ENCODE measurements around the gene FTCD.
"Not testable (repeated sequence)": the region's sequence is repeated elsewhere in the genome, so short reads cannot be mapped to it uniquely, and the experiment has no call there.

Gene FTCD

DNA sequence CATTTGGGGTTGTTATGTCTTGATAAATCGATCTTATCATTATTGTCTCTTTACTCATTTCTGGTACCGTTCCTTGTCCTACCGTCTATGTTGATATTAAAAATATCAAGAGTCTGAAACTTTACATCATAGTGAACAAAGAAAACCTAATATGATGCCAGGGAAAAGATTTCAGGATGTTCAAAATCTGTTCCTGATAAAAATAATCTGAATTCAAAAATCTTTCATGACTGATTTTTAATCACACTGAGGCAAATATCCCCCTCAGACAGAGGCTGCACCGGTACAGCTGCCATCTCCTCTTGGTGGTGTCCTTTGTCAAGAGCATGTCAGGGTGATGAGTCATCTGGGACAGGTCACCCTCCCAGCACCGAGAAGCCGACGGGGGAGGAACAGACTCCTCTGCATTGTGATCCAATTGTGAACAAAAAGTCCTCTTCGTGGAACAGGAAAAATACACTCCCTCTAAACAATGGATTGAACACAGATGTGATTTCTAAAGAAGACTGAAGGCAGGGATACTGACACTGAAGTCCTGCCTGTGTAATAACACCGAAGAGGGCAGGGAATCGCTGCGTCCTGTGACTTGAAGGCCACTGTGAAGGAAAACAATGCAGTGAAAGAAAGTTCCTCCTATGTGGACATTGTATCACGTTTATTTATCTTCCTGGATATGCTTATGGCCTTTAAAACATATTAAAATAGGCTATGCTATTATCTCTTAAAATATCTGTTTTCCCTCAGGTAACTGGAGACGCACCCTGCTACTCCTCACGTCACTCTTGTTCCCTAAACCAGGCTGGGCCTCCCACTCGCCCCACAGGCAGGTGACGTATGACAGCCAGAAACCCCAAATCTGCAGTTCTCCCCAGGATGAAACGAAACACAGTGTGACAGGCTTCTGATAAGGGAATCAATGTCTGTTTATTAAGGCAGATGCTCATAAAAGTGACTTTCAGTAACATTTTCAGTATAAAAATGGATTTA, 33.1 kb upstream of the FTCD start:
- no peak for DNase-seq (ENCODE audit: low read depth in 2 of 2)

DNA sequence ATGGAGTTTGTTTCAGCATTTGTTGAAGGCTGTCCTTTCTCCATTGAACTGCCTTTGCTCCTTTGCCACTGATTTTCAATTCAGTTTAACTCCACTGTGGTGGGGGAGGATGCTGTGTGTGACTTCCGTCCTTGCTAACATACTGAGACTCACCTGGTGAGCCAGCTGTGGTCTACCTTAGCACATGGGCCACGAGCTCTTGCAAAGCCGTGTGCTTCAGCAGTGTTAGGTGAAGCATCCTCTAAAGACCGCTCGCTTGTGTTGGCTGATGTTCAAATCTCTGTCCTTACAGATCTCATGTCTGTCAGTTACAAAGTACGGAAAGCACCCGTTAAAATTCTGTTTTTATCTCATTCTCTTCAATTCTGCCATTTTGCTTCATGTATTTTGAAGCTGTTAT, 32.4 kb upstream of the FTCD start:
- DNase-seq (ENCODE audit: low read depth in 2 of 2): no peak

DNA sequence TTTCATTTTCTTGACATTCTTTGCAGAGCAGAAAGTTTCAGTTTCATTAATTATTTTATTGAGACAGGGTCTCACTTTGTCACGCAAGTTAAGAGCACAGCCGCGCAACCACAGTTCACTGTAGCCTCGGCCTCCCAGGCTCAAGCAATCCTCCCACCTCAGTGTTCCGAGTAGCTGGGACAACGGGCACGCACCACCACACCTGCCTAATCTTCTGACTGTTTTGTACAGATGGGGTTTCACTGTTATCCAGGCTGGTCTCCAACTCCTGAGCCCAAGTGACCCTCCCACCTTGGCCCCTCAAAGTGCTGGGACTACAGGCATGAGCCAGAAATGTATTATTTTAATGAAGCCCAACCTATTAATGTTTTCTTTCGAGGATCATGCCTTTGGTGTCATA, 31.9 kb upstream of the FTCD start:
- DNase-seq (ENCODE audit: low read depth in 2 of 2): no peak

DNA sequence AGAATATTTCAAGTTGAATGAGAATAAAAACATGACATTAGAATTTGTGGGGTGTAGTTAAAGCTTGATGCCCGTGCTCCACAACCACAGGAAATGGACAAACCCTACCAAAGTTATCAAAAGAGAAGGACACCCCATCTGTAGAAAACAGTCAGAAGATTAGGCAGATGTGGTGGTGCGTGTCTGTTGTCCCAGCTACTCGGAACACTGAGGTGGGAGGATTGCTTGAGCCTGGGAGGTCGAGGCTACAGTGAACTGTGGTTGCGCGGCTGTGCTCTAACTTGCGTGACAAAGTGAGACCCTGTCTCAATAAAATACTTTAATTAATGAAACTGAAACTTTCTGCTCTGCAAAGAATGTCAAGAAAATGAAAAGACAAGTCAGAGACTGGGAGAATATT, 30.3 kb upstream of the FTCD start:
- DNase-seq (ENCODE audit: low read depth in 2 of 2): no peak

DNA sequence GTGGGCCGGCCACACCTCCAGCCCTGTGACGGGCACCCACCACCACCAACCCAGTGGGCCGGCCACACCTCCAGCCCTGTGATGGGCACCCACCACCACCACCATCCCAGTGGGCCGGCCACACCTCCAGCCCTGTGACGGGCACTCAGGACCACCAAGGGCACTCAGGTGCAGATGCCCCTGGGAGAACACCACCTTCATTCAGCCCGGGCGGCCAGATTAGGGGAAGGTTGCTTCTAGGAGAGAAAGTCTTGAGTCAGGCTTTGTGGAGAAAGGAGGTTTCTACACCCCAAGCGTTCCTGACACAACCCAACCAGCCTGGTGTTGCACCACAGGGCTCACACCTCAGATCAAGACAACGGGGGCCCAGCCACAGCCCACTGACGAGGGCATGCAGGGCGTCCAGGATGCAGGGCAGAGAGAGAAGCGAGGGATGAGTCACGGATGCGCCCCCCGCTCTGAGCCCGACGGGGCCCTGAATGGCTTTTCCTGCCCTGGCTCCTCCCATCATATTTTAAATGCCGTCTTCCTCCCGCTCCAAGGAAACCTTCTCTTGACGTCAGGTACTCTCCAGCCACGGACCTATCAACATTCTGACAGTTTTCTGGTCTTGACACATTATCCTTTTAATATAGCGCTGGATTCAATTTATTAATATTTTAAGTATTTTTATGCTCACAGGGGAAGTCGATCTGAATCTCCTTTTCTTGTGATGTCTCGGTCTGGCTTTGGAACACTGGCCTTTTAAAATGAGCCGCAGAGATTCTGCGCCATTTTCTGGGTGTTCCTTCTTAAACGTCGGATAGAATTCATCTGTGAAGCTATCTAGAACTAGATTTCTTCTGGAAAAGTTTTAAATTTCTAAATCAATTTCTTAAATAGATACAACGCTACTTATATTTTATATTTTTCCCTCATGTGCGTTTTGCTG, 29.5 kb upstream of the FTCD start:
- peak; percentile 51 to 75 for DNase-seq (ENCODE audit: low read depth in 2 of 2)

DNA sequence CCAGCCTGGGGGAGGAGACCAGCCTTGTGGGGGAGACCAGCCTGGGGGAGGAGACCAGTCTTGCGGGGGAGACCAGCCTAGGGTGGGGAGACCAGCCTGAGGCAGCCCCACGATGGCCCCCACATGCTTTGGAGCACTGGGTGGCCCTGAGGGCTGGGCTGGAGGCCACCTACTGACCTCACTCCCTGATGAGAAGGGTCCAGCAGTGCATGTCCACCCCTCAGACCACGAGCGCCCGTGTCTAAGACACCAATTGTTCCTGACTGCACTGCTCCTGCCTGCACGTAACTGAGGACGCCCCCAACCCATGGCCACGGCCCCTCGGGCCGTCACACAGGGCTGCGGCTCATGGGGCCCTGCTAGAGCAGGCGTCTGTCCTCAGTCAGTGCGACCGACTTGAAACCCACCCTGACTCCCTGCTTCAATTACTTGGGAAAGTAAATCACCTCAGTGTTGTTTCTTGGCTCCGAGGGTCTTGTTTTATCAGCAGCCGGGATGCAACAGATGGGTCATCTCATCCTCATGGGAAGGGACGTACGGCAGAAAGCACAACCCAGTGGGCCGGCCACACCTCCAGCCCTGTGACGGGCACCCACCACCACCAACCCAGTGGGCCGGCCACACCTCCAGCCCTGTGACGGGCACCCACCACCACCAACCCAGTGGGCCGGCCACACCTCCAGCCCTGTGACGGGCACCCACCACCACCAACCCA, 28.7 kb upstream of the FTCD start, which contains the start of gene SPATC1L:
Gene SPATC1L, minus strand, starts transcription at position 550 of the 715 bp plus-strand sequence. CDS start 1,643 bp downstream, outside the sequence.
- peak; percentile 22 to 44 for DNase-seq (ENCODE audit: low read depth in 2 of 2)

DNA sequence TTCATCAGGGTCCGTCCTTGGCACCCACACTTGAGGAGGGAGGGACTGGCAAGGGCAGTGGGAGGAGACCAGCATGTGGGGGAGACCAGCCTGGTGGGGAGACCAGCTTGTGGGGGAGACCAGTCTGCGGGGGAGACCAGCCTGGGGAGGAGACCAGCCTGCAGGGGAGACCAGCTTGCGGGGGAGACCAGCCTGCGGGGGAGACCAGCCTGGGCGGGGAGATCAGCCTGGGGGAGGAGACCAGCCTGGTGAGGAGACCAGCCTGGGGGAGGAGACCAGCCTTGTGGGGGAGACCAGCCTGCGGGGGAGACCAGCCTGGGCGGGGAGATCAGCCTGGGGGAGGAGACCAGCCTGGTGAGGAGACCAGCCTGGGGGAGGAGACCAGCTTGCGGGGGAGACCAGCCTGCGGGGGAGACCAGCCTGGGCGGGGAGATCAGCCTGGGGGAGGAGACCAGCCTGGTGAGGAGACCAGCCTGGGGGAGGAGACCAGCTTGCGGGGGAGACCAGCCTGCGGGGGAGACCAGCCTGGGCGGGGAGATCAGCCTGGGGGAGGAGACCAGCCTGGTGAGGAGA, 28.0 kb upstream of the FTCD start:
- DNase-seq (ENCODE audit: low read depth in 2 of 2): not testable (repeated sequence)

DNA sequence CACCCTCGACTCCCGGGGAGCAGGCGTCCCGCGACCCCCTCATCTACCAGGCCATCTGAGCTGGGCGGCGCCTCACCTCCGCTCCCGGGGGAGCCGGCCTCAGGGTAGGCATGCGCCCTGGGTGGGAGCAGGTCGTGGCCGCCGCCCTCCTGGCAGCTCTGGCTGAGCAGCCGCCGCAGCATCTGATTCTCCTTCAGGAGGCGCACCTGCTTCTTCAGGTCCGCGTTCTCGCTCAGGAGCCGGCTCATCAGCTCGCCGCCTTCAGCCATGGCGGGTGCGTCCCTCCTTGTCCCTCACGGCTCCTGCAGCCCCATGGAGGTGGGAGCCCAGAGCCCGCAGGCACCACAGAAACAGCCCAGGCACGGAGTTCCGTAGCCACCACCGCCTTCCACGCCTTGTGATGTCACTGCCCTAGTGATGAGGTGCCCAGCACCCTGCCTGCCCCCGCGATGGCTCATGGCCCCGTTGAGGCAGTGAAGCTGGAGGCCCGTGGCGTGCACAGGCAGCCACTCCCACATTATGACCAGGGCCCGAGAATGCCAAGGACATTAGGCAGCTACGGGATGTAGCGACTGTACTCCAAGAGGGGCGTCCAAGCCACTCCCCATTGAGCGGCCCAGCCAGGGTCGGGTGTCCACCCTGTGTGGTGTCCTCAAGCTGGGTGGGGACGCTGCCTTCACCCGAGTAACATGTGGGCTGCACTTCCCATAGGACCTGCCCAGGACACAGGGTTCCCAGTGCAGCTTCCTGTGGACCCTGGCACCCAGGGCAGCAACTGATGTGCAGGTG, 27.4 kb upstream of the FTCD start:
- no peak for DNase-seq (ENCODE audit: low read depth in 2 of 2)

DNA sequence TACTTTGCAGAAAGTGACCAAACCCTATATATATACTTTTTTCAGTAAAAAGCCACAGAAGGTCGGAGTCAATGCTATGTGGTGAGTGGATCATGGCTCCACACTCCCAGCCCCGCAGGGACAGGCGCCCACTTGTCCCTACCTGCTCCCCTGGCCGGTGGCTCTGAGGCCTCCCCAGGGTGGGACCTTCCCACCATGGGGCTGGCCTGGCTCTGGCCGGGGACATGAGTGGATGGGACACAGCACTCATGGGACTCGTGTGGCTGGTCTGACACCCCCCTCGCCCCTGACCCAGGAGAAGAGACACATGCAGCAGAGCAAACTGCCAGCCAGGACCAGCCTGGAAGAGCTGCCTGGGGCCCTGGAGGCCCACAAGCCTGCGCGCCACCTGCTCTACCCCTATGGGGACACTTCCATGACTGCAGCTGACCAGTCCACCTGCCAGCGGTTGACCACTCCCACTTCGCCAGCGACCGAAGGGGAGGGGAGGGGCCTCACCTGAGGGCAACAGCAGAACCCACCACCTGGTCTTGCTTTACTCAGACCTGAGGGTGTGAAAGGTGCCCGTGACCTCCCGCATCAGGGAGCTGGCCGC, 26.7 kb upstream of the FTCD start:
- no peak for DNase-seq (ENCODE audit: low read depth in 2 of 2)

DNA sequence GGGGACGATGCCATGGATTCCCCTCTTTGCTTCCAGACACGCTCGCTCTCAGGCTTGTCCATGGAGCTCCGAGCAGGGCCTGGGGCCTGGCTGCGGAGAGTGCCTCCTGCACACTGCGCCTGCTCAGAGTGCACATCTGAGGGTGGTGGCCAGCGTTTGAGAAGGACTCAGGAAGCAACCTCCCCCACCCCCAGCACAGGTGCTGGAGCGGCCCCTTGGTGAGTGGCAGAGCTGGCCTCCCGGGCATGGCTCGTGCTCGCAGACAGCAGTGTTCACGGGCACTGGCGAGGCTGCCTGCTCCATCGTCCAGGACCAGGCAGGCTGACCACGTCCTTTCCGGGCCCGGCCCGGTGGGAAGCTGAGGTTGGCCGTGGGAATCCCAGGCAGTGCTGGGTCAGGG, 26.1 kb upstream of the FTCD start:
- DNase-seq (ENCODE audit: low read depth in 2 of 2): no peak

DNA sequence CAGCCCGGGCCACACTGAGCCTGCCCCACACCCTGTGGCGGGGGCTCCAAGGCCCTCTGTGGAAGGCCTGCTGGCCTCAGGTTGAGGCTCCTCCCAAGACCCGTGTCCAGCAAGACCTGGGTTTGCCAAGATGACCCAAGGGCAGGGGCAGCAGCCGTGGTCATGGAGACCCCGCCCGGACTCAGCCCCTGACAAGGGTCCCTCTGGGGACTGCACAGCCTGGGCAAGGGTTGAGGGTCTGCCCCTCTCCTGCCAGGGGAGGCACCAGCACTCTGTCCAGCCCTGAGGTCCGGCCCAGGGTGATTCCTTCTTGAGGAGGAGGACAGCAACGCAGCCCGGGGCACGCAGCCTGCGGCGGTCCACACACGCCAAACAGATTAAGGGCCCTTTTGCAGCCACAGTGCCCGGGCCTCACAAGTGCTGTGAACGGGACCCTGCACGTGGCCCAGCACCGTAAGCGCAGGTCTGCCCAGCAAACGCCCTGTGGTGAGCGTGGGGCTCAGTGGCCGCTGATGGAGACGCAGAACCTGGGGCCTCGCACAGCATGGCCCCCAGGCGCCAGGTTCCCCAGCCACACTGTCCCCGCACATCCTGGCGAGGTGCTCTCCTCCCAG, 25.5 kb upstream of the FTCD start:
- DNase-seq (ENCODE audit: low read depth in 2 of 2): no peak

DNA sequence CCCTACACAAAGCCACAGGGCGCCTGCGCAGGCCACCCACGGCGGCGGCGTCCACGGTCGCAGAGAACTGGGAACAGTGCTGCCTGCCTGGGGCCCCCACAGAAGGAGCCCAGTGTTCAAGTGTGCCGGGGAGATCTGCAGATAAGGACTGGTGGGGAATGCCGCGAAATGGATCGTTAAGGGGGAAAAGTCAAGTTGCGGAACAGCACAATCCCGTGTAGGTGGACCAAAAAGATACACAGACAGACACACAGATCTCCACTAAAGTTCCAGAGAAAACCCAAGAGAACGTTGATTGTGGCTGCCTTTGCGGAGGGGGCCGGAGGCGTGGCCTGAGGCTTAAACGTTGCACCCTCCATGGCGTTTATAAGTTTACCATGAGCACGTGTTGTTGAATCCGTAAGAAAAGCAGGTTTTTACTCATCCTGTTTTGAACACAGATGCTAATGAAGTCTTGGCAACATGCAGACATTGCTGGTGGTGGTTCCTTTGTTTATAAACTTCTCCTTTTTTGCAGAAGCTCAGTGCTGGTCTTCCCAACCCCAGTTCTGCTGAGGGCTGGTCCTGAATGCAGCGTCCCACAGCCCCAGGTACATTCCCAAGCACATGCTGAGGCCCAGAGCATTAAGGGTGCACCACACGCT, 24.8 kb upstream of the FTCD start:
- no peak for DNase-seq (ENCODE audit: low read depth in 2 of 2)

DNA sequence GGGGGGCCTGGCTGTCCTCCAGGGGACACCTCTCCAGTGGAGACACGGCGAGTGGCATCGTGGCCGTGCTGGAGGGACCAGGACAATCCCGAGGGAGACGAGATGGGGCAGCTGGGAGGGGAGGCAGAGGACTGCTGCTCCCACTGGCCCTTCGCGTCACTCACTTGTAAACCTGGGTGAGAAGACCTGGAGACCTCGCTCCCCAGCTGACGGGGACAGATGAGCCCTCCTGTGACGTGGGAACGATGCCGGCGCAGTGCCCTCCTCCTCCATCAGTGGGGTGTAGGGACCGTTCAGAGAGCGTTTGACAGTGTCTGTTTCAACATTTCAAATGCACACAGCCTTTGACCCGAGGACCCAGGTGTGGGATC, 24.3 kb upstream of the FTCD start:
- no peak for DNase-seq (ENCODE audit: low read depth in 2 of 2)

DNA sequence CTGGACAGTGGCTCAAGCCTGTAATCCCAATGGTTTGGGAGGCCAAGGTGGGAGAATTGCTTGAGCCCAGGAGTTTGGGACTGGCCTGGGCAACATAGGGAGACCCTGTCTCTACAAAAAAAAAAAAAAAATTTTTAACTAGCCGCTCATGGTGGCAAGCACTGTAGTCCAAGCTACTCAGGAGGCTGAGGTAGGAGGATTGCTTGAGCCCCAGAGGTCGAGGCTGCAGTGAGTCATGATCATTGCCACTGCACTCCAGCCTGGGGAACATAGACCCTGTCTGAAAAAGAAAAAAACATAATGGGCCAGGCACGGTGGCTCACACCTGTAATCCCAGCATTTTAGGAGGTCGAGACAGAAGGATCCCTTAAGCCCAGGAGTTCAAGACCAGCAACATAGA, 23.6 kb upstream of the FTCD start:
- no peak for DNase-seq (ENCODE audit: low read depth in 2 of 2)

DNA sequence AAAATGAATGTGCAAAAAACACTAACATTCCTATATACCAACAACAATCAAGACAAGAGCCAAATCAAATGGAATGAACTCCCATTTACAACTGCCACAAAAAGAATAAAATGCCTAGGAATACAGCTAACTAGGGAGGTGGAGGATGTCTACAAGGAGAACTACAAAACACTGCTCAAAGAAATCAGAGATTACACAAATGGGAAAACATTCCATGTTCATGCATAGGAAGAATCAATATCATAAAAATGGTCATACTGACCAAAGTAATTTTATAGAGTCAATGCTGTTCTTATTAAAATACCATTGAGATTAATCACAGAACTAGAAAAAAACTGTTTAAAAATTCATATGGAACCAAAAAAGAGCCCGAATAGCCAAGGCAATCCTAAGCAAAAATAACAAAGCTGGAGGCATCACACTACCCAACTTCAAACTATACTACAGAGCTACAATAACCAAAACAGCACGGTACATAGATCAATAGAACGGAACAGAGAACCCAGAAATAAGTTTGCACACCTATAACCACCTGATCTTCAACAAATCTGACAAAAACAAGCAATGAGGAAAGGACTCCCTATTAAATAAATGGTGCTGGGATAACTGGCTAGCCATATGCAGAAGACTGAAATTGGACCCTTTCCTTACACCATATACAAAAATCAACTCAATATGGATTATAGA, 21.2 kb upstream of the FTCD start:
- not testable (repeated sequence) for DNase-seq (ENCODE audit: low read depth in 2 of 2)

DNA sequence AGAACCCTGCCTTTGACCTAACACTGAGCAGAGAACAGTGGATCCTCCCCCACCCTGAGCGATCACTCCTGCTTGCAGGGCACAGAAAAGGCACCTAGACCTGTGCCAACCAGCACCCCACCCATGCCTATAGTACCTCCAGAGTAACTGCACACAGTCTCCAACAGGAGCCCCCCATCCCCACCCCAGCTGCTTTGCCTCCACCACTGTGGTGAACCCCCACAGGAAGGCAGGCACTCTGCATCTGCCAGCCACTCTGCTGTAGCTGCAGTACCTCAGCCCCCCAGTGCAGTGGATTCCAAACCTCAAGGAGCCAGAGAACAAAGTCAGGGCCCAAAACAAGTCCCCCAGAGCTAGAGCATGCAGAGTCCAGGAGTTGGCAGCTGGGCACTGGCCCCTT, 18.2 kb upstream of the FTCD start:
- no peak for DNase-seq (ENCODE audit: low read depth in 2 of 2)

DNA sequence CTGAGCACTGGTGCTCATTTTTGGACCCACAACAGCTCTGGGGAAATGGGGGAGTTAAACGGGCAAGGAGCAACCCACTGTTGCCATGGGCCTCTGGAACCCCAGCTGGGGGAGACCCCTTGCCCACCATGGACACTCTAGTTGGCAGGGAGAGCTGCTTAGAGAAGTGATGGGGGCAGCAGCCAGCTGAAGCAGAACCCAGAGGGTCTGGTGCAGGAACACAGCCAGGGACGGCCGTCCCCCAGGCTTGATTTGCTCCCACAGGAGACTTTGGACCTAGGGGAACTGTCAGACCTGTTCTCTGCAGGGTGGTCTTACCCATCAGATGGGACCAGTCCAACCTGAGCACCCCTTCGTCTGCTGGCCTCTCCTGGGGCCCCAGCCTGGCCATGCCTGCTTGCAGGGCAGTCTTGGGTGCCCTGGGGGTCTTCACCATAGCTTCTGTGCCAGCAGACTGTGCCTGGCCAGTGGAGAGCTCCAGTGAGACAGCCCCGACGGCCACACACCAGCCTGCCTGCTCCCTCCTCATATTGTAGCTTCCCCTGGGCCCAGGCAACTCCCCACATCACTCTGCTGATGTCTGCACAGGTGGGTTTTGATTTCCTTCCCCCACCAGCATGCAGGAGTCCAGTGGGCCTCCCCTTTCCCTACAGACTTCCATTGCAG, 17.6 kb upstream of the FTCD start:
- no peak for DNase-seq (ENCODE audit: low read depth in 2 of 2)
